PC-9 (cell line): ENCODE data around the gene SNAPC1.
"Not testable (repeated sequence)": the region's sequence is repeated elsewhere in the genome, so short reads cannot be mapped to it uniquely, and the experiment has no call there.

Experiments
- CTCF ChIP-seq: fragments of 200-600 bp; sonication (generic); conservative IDR thresholded peaks from 2 replicates; pipeline ENCODE4 v1.6.1; 2017; ENCODE audit warnings: mixed run types, antibody characterized with exemption, mild to moderate bottlenecking, moderate library complexity
- EZH2 ChIP-seq: fragments of 200-600 bp; sonication (generic); IDR thresholded peaks from 2 replicates; pipeline ENCODE4 v1.8.0; 2017; ENCODE audit warnings: antibody characterized with exemption, low read depth

DNA sequence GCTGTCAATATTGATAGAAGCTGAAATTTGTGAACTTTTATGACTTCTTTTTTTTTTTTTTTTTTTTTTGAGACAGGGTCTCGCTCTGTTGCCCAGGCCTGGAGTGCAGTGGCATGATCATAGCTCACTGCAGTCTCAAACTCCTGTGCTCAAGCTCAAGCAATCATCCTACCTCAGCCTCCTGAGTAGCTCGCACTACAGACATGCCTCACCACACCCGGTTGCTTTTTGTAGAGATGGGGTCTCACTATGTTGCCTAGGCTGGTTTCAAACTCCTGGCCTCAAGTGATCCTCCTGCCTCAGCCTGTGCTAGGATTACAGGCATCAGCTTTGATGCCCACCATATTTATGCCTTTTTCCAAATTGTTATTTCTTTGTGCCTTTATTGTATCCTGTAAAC, 15.9 kb upstream of the SNAPC1 start:
- not testable (repeated sequence) for TF ChIP-seq CTCF, EZH2
